Measurements from ENCODE around the gene ZBTB38.

Gene ZBTB38

DNA sequence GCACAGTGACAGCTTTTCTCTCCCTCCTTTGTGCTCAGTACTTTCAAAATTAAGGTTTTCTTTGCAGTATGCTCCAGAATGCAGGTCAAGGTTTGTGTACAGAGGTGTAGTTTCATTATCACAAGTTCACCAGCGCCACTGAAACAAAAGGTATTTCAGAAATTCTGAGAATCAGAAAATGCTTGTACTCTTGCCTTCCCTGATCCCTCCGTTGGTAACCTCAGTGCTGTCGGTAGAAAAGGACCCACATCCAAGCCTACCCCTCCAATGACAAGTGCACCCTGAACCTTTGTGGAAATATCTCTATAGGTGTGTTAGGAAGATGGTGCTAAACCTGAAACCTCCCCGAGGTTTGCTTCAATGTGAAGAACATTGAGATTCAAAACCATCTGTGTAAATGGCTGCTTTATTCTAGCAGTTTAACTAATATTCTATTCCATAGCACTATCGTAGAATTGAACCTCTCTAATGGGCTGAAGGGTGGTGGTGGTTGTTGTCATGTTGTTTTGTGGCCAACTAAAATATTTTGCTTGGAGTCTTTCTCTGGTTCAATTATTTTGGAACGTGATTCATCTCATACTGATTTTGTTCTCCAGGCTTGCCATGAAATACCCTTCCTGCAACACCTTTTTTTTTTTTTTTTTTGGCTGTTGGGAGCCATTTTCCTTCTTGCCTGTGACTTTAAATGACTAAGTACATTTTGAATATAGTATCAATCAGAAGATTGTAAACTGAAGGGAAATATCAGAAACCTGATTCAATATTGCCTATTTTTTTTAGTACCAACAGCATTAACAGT, 20.7 kb downstream of the ZBTB38 start:
- no peak for DNase-seq

DNA sequence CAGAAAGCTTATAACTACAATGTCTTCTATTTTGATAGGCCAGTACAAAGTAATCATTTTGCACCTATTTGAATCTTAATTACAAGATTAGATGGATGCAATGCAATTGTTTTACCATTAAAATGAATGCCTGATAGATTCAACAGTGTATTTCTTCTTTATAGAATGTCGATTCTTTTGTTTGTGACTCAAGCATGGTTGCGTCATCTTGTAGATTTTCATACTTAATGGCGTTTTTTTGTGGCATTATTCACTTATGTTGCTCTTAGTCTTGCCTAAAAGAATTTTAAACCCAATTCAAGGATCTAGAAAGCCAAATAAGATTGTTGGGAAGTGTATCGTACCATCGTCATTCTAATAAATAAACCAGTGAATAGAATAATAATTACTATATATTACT, 21.4 kb downstream of the ZBTB38 start:
- no peak for DNase-seq

DNA sequence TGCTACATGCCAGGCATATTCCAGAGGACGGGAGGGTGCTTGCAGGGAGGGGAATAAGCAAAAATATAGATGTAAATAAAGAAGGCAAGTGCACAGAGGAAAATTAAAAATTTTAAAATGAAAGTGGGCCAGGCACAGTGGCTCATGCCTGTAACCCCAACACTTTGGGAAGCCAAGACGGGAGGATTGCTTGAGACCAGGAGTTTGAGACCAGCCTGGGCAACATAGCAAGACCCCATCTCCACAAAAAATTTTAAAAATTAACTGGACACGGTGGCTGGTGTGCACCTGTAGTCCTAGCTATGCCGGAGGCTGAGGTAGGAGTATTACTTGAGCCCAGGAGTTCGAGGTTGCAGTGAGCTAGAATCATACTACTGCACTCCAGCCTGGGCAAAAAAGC, 22.4 kb downstream of the ZBTB38 start:
- DNase-seq, result no peak

DNA sequence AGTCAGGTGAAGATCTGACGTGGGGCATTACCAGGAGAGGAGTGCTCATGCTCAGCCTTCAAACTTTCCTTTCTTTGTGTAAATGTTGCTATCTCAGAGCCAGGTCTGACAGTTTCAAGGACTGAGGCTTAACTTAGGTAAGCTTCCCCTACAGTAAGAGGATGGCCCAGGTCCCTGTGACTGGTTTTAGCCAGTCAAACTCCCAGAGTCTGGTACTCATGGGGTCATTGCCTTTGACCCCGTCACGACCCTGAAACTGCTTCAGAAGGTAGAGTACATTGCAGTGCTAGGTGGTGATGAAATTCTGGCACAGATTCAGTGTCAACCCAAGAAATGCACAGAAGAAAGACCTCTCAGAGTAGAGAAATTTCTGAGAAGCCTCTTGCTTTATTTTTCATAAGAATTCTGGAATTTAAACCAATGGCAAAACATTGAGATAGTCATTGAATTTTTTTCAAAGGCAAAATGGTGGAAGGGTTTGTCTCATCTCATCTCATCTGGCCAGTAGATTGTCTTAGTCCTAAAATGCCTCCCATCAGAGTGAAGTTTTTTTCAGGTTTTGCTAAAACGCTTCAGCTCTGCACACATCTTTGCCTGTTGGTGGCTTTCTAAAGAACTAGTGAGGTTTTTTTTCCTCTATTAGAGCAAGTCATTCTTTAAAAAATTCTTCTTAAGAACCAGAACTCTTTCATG, 23.1 kb downstream of the ZBTB38 start:
- no peak for DNase-seq

DNA sequence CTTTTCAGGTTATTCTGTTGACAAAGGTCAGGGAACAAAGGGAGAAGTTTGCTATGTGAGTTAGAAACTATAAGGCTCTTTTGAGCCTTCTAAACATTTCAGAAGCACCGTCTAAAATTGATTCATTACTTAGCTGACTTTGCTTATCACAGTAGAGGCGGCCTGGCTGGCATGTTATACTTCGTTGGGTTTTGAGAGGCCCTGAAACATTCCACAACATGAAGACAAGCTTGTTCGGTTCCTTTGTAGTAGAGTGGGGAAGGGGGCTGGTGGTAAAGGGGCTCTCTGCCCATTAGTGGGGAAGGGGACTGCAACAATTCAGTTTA, 23.6 kb downstream of the ZBTB38 start:
- DNase-seq, result no peak

DNA sequence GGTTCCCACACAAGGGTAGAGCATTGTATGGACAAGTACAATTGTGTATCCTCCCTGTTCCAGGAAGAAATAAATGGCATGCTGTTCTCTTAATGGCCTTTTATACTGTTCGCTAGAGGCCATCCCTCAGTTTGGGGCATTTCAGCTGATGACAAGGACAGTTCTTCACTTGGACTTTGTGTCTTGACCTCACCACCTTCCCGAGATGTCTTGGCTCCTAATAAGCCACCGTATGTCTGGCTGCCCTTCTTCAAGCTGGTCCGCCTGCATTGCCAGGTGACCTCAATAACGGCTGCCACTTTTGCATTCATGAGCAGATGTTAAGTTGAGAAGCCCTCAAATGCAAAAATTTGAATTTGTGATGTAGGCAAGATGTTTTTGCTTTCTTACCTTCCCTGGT, 24.1 kb downstream of the ZBTB38 start:
- DNase-seq, result no peak

DNA sequence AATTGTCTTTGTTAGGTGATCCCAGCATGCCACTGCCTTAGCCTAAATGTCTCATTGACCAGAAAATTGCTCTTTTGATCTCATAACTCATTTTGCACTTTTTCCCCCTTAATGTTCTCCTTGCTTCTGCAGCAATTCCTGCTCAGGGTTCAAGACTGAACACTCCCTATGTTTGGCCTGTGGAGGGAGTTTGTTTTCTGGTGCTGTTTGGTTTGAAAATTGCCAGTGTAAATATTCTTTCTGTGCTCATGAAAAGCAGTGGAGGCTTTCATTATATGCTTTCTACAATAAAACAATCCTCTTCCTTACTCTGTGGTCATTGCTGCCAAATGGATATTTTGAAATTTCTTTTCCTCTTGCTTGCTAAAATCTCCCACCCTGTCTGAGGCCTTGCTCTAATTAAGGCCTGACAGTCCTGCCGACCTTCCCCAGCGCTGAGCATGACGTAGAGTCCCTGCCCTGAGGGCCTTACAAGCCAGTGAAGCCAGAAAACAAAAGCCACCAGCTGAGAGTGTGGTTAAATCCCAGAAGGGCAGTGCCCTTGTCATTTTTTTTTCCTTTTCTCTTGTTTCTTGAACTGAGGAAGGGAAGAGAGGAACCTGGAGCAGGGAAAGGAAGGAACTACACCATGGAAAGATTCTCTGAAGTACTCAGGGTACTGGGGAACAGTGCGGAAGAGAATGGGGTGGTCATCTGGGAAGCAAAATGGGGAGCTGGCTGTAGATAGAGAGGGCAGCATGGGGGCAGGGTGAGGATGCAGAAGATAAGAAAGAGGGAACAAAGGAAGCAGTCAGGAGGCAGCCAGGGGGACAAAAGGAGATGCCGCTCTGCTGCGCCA, 24.8 kb downstream of the ZBTB38 start:
- no peak for DNase-seq

DNA sequence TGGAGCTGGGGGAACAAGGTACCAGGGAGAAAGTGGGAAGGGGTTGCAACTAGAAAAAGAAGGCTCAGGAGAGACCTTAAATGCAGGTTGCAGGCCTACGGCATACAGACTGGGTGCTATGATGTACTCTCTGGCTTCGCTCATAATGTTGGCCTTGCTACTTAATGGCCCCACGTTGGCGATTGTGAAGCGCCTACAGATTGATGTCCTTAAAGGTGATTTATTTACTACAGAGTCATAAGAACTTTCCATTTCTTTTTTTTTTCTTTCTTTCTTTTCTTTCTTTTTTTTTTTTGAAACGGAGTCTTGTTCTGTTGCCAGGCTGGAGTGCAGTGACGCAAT, 25.4 kb downstream of the ZBTB38 start:
- DNase-seq, result no peak

DNA sequence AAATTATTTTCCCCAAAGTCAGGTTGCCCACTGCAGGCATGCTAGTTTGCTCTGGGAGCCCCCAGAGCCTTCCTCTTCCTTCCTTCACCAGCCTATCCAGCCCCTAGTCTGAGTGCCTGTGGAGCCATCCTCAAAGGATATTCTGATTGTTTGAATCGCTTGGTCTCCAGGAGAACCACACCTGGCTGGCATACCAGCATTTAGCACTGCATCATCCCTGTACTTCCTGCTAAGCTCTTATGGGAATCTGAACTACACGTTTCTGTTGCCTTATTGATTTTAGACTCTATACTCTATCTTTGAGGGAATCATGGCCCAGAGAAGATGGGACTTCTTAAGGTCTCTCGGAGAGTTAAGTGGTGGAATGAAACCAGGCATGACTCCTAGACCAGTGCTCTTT, 26.3 kb downstream of the ZBTB38 start:
- DNase-seq, result no peak

DNA sequence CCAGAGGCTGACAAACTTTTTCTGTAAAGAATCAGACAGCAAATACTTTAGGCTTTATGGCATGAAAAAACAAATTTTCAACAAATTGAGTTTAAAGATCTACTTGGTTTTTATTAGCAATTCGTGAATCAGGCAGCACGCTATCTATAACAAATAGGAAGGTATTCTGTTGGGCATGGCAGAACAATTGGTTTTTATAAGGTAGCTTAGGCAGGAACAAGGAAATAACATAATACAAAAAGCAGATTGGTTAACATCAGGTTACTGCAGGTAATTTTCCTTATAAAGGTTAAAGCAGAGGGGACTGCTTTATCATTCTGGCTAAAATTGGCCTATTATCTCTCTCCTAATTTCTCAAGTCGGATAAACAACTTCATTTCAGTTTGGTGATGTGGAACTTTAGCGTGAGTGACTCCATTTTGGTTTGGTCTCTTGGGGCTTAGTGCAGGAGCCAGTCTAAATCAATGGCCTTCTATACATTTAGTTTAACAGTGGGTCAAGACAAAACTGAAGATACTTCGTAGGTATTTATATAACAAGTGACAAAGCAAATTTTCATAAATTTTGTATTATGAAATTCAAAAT, 26.8 kb downstream of the ZBTB38 start:
- no peak for DNase-seq

DNA sequence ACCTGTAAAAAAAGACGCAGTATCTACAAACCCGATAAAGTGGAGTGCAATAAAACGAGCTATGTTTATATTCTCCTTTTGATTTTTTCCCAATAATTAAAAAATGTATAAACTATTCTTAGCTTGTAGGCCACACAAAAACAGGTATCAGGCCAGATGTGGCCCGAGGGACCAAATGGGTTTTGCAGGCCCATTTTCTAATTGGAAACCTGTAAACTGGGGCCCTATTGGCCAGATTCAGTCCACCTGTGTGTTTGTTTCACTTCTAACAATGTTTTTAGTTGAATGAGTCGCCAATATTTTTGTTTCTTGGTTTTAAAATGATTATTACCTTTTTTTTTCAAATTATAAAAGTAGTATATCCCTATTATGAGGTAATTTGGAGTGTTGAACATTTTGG, 29.7 kb downstream of the ZBTB38 start:
- no peak for DNase-seq

DNA sequence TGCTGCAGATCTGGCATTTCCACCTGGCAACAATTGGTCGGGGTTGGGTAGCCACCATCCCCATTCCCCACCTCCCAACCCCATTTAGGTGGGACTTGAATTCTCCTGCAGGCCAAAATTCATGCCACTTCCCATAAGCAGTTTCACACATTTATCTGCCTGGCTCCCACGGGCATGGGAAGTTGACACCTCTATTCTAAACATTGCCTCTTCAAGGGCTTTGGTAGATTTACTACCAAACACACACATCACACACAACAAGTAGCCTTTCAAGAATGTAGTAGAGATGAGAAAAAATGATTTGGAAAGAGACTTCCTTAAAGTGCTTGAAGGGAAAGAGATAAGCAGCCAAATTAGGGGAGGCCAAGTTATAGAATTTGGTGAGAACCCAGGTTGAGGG, 30.9 kb downstream of the ZBTB38 start:
- no peak for DNase-seq

DNA sequence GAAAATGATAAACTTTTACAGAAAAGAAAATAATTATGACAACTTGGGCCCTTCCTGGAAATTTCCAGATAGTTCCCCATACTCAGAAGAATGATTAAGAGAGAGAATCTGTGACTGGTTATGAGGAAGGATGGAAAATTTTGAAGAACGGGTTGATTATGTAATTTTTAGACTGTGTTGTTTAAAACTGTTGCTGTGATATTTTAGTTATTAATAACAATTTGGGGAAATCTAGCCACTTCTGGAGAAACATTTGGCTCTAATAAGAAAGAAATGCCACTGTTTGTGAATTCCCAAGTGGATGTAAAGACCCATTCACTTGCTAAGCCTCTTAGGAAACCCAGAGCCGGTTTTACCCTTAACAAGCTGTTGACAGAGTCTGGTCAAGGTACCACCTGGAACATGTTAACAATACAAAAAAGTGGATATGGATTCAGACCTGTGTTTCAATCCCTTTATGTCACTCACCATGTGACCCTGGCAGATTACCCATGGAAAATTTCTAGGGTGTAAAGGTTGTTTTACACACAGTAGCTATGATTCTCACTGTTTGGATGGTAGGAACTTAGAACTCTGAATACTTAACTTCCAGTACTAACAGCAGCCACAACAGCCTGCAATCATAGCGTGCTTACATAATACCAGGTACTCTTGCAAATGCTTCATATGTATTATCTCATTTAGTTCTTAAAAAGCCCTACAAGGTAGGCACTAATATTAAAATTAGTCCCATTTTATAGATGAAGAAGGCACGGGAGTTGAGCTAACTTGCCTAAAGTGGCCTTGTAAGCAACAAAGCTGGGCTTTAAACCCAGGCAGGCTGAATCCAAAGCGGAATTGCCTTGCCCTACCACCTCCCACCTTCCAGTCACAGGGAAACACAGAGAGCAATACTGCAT, 32.0 kb downstream of the ZBTB38 start:
- DNase-seq, result no peak

DNA sequence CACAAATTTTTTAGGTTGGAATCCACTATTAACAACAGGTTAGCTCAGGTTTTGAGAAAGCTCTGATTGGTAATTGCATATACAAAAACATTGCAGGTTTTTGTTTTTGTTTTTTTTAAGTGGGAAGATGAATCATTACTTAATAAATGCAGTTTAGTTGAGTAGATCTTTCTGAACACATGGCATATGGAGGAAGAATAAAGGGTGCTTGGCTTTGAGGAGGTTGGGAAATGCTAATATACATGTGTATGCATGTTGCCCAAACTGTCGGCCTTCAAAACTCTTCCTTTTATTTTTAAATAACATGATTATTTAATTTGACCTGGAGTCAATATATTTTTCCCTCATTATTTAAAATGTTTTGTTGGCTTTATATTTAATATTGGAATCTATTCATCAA, 32.8 kb downstream of the ZBTB38 start:
- no peak for DNase-seq

DNA sequence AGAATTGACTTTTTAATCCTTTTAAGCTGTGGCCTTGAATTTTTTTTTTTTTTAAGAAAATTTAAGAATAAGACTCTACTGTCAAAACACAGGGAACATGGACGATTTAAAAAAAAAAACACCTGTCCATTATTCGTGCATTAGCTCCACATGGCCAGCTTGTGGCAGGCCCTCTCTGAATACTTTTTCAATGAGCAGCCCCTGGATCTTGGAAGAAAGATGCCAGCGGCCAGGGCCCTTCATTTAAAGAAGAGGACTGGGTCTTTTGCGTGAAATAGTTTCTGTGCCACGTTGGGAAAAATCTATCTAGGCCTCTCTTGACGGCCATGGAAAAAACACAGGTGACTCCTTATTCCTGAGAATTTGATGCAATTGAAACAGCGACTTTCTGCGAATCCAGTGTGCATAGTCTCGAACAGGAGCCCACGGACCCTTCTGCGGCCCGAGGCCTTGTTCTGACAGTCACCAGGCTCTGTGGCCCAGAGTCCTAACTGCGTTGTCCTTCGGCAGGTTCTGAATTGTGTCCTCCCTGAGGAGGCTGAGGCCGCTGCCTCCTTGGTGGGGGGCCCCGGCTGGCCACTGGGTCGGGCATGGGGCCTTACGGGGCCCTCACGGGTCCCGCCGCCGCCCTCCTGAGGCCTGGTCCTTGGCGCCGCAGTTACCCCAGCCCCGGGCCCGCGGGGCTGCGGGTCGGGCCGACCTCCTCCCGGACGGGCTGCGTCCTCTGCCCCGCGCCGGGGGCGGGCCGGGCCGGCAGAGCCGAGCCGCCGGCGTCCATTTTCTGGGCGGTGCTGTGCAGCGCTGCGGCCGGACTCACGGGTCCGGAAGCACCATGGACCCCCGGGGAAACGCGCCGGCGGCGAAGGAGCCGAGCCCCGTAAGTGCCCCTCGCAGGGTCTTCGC, 33.5 kb downstream of the ZBTB38 start:
- DNase-seq, result peak in 3 of 4 experiments; percentile 21 to 54 (median 53)

DNA sequence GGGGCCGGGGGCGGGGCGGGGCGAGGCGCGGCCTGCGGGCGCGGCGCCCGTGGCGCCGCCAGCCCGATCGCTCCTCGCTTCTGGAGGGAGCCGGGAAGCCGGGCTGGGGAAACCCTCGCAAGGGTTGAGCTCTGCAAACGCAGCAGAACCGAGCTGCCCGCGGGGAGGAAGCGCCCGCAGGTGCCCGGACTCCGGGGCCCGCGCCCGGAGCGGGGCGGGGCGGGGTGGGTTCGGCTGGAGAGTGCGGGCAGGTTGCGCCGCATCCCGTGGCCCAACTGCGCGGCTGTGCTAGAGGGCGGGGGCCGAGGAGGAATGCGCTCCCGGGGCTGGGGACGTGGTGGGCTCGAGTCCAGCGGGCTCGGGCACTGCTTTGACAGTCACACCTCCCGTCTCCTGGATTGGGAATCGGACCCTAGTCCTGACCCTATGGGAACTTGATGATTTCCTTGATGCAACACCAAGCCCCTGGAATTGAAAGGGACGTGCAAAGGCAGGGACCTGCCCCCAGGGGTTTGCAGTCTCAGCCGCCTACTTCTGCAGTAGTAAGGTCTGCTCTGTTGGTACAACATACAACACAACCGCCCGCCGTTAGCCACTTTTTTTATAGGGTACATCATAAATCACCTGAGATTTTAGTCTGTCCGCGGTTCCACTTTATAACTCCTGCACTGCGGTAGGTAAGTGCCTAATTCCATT, 34.3 kb downstream of the ZBTB38 start:
- peak; percentile 8 to 54 (median 28) for DNase-seq

DNA sequence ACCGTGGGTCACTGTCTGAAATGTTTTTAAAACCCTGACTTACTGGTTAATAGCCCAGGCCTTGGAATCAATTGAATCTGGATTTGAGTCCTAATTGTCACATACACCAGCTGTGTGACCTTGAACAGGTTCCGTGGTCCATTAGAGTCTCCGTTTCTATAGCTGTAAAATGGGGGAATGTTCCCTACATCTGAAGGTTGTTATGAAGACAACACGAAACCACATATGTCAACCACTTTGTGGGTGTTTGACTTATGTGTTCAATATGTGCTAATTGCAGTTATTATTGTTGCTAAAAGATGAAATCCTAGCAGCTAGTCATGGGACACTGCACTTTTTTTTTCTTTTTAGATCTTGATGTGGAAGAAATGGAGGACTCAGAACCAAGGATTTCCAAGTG, 35.3 kb downstream of the ZBTB38 start:
- no peak for DNase-seq

DNA sequence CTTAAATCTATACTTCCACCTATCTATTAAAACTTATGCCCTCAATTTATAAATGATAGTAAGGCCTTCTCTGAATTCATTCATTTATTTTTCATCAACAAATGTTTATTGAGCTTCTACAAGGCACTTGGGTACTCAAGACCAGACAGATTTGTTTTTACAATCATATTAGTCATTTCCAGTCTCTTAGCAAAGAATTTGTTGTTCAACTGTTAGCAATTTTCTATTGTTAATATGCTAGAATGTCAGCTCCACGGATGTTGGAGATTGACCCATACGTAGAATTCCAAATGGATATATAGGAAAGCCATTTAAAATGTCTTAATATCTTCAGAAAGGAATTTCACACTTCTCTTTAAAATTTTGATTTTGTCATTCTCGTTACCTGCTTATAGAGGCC, 36.7 kb downstream of the ZBTB38 start:
- DNase-seq, result no peak

DNA sequence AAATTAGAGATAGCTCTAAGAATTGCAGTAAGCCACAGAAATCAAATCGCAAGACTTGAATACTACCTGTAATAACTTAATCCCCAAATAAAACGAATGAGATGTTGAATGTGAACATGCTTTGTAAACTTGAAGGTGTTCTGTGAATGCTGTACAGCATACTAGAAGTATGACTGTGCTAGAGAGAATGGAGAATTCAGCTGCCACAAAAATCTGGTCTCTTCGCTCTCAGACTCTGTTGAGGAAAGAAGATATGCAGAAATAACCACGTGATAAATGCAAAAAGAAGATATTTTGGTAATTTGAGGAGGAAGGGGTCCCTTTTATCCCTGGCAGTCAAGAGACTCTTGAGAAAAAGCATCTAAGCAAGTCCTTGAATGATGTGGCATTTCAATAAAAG, 37.3 kb downstream of the ZBTB38 start:
- DNase-seq, result no peak

DNA sequence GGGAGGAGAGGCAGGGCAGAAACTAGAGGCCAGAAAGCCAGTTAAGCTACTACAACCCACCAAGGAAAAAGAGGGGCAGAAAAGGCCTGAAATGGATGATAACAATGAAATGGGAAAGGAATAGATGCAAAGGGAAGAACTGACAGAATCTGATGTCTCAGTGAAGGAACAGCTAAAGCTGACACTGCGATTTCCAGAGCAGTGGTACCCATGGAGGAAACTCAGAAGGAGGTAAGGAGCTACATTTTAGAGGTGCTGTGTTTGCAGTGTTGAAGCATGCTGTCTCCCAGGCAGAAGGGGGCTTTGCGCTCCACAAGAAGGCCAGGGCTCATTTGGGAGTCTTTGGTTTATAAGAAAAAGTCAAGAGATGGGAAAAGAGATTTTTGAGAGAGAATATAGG, 38.0 kb downstream of the ZBTB38 start:
- no peak for DNase-seq

DNA sequence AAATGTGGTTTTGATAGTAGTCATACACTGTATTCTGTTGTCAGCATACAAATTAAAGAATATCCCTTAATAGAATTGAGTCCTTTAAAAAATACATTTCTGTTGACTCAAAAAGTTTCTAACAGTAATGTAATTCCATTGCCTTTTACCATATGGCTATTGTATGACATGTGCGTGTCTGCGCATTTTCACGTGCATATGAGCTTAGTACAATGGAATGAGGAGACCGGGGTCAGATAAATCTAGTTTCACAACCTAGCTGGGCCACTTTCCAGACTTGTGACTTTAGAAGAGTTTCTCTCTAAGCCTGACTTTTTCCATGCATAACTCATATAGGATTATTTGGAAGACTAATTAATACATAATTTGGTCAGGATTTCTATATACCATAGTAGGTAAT, 38.7 kb downstream of the ZBTB38 start:
- DNase-seq, result no peak

Measured in activated naive CD4-positive, alpha-beta T cell (primary cell).